Endothelial cell of umbilical vein (primary cell): ENCODE results near the gene MEIOSIN. TPM values are rescaled to one million over a fixed set of nuclear protein-coding genes. Genes with fewer than 3 reads are reported as not detected.

Source experiments
- BruUV-seq: library from RNA; stranded (reverse); fragments of 400-500 nt; replicated peaks from 2 replicates; lab custom pipeline; 2021; lab: Mats Ljungman, UMichigan
- CTCF ChIA-PET: fragments of 300-600, 350-600 bp; sonication (Branson Sonifier 250); formaldehyde crosslinking; loops from one replicate; lab custom pipeline; 2021; ENCODE audit warnings: antibody characterized with exemption, inconsistent platforms; lab: Charles Lee
- POLR2A ChIA-PET: fragments of 300-600, 350-600 bp; sonication (Branson Sonifier 250); formaldehyde crosslinking; loops from one replicate; lab custom pipeline; 2021; ENCODE audit warnings: antibody characterized with exemption, inconsistent platforms; lab: Charles Lee
- DNase-seq: peaks from one replicate; pipeline ENCODE4 v3.0.0-alpha.2; 2011; ENCODE audit warnings: low read depth, low spot score
- FAIRE-seq: peaks from 2 replicates; lab custom pipeline; 2011; peaks lifted over from hg19 to GRCh38; lab: Jason Lieb, UNC
- H2AFZ ChIP-seq: 2 replicates; pipeline ENCODE4 v1.6.0; 2012; ENCODE audit warnings: low read depth, low read length, control low read depth, inconsistent platforms
- H3K27ac ChIP-seq: 2 replicates; pipeline ENCODE4 v1.5.1; 2011; ENCODE audit warnings: low read depth, mild to moderate bottlenecking, control low read depth, low read length, moderate library complexity; ENCODE audit not compliant: insufficient read depth
- H3K27me3 ChIP-seq, 2 experiments: 2 replicates each; pipeline versions ENCODE4 v1.6.0 to v1.6.1; 2011; ENCODE audit warnings: low read length in 2 of 2, mixed read lengths in 1 of 2; ENCODE audit not compliant: control insufficient read depth in 2 of 2, insufficient read depth in 2 of 2
- H3K36me3 ChIP-seq, 2 experiments: 2 replicates in 1 of 2; 3 replicates in 1 of 2; pipeline ENCODE4 v1.5.1; 2011; ENCODE audit warnings: low read length in 2 of 2, mild to moderate bottlenecking in 1 of 2, moderate library complexity in 1 of 2; ENCODE audit not compliant: control insufficient read depth in 2 of 2, insufficient read depth in 2 of 2; ENCODE audit errors: extremely low read depth in 1 of 2
- H3K4me1 ChIP-seq: 3 replicates; pipeline ENCODE4 v1.5.1; 2011; ENCODE audit warnings: mild to moderate bottlenecking, low read length; ENCODE audit not compliant: control insufficient read depth, insufficient read depth; ENCODE audit errors: extremely low read depth
- H3K4me2 ChIP-seq: 2 replicates; pipeline ENCODE4 v1.6.1; 2011; ENCODE audit warnings: low read length, control low read depth, mixed read lengths; ENCODE audit not compliant: insufficient read depth
- H3K4me3 ChIP-seq, 3 experiments: fragments of 200-600 bp in 1 of 3; sonication (generic), shearing (Covaris generic) in 1 of 3; replicated peaks in 1 of 3; 2 replicates each; pipeline ENCODE4 v1.5.1; 2011 to 2016; ENCODE audit warnings: control low read depth in 3 of 3, low read length in 3 of 3, mild to moderate bottlenecking in 2 of 3, inconsistent platforms in 1 of 3, low read depth in 1 of 3, moderate library complexity in 1 of 3; ENCODE audit not compliant: insufficient read depth in 1 of 3
- H3K79me2 ChIP-seq: 2 replicates; pipeline ENCODE4 v1.6.0; 2012; ENCODE audit warnings: low read length, inconsistent platforms; ENCODE audit not compliant: control insufficient read depth, insufficient read depth
- H3K9ac ChIP-seq: replicated peaks from 2 replicates; pipeline ENCODE3; 2011; ENCODE audit warnings: low read length, control low read depth; ENCODE audit not compliant: insufficient read depth; ENCODE audit errors: extremely low read depth
- H3K9me1 ChIP-seq: replicated peaks from 3 replicates; pipeline ENCODE4 v1.6.0; 2011; ENCODE audit warnings: mild to moderate bottlenecking, low read length; ENCODE audit not compliant: control insufficient read depth, insufficient read depth; ENCODE audit errors: extremely low read depth
- H3K9me3 ChIP-seq: replicated peaks from 2 replicates; pipeline ENCODE4 v1.5.1; 2012; ENCODE audit warnings: low read length, inconsistent platforms; ENCODE audit not compliant: control insufficient read depth, insufficient read depth
- H4K20me1 ChIP-seq: replicated peaks from 2 replicates; pipeline ENCODE3; 2011; ENCODE audit warnings: mild to moderate bottlenecking, low read length; ENCODE audit not compliant: control insufficient read depth, insufficient read depth; ENCODE audit errors: extremely low read depth
- CTCF ChIP-seq, 2 donors: IDR thresholded peaks; 1 replicate in 1 of 2; 2 replicates in 1 of 2; pipeline ENCODE4 v1.5.1; 2011; ENCODE audit warnings: low read length in 2 of 2, mild to moderate bottlenecking in 2 of 2, moderate library complexity in 2 of 2, control low read depth in 1 of 2, inconsistent platforms in 1 of 2, low read depth in 1 of 2; ENCODE audit not compliant: insufficient read depth in 1 of 2; ENCODE audit errors: extremely low read depth in 1 of 2
- EZH2 ChIP-seq: IDR thresholded peaks from 2 replicates; pipeline ENCODE4 v1.6.1; 2012; ENCODE audit warnings: borderline replicate concordance, low read depth, mild to moderate bottlenecking, moderate library complexity, low read length, inconsistent platforms; ENCODE audit not compliant: severe bottlenecking
- FOS ChIP-seq: IDR thresholded peaks from 2 replicates; pipeline ENCODE4 v1.6.1; 2011; ENCODE audit warnings: mild to moderate bottlenecking, low read length, moderate library complexity, borderline replicate concordance; ENCODE audit not compliant: insufficient read depth
- GATA2 ChIP-seq: IDR thresholded peaks from 2 replicates; pipeline ENCODE4 v1.7.0; 2011; ENCODE audit warnings: low read depth, mild to moderate bottlenecking, moderate library complexity, mixed read lengths, low read length; ENCODE audit not compliant: insufficient read length, insufficient read depth
- JUN ChIP-seq: IDR thresholded peaks from 2 replicates; pipeline ENCODE4 v1.6.1; 2011; ENCODE audit warnings: borderline replicate concordance, low read depth; ENCODE audit not compliant: insufficient read length, insufficient read depth
- MAX ChIP-seq: IDR thresholded peaks from 2 replicates; pipeline ENCODE4 v1.6.1; 2011; ENCODE audit not compliant: insufficient read depth, insufficient read length
- MYC ChIP-seq: IDR thresholded peaks from one replicate; pipeline ENCODE4 v1.6.1; 2011; ENCODE audit warnings: mild to moderate bottlenecking, low read depth, low read length
- POLR2A ChIP-seq: IDR thresholded peaks from 2 replicates; pipeline ENCODE4 v1.6.1; 2012; ENCODE audit warnings: low read depth, mild to moderate bottlenecking, control low read depth, low read length
- POLR2AphosphoS5 ChIP-seq: IDR thresholded peaks from 2 replicates; pipeline ENCODE4 v1.6.1; 2012; ENCODE audit warnings: low read depth, mild to moderate bottlenecking, control low read depth, low read length, moderate library complexity; ENCODE audit not compliant: insufficient read depth
- dilution Hi-C: fragments of 300-500 bp; cut with MboI; formaldehyde crosslinking; loops from one replicate; pipeline ENCODE4 v1.15.0; 2019; ENCODE audit warnings: low sequenced_read_pairs; ENCODE audit not compliant: extremely low pct_ligation_motif_present
- intact Hi-C: fragments of 100-400 bp; cut with micrococcal nuclease; formaldehyde crosslinking; loops from one replicate; pipeline ENCODE4 v1.10.0; 2022
- polyA plus RNA-seq, 4 experiments: library from polyadenylated mRNA; depleted of rRNA in 3 of 4; stranded (reverse) in 3 of 4; unstranded in 1 of 4; fragments of >200 nt; gene quantifications; 2 replicates each; pipeline versions ENCODE4 v1.2.1 to v1.2.3, GENCODE V29; 2011 to 2012; ENCODE audit warnings: missing spikeins in 1 of 4
- total RNA-seq: library from RNA; stranded (reverse); gene quantifications from 2 replicates; pipeline ENCODE4 v1.2.3, GENCODE V29; 2021

Gene MEIOSIN
- total and polyA plus RNA-seq, 2 donors (not counting 3 experiments of a cell fraction or from before 2014, with no cell fraction given) = not detected

GRCh38 chr19:45794627-45795026 is 61.4 kb downstream of the MEIOSIN start:
- dilution Hi-C loops = no loop called here
- intact Hi-C loops = no loop called here
- CTCF ChIA-PET = interaction anchor here (0.9 to 4.4 kb wide), 3 partner anchors 12 to 25 kb away, joined by 4 to 17 read pairs (median 6); partner anchors contain the start of genes DMPK and SIX5
- Histone ChIP-seq H3K4me3 (no peak overlapping the region), H3K9me1 (no peaks in the 10 kb centered on the region), H3K4me1 (peaks cover 16% of the 10 kb centered on the region), H3K9ac (no peak overlapping the region), H3K9me3 (no peaks in the 10 kb centered on the region), H3K27ac (no peak overlapping the region), H3K79me2 (peaks cover 18% of the 10 kb centered on the region), H2AFZ (no peak overlapping the region), H3K36me3 (no peaks in the 10 kb centered on the region), H3K27me3 (no peaks in the 10 kb centered on the region), H3K4me2 (no peak overlapping the region), H4K20me1 (no peaks in the 10 kb centered on the region)
- no peak for DNase-seq
- no TSS peak for BruUV-seq
- no peak for FAIRE-seq
- TF ChIP-seq EZH2 (no peak), POLR2A (no peak), MAX (no peak), MYC (no peak), FOS (no peak), JUN (no peak), POLR2AphosphoS5 (no peak), GATA2 (no peak), CTCF (IDR thresholded peaks at IDR 0.05; ENCODE audit: extremely low read depth in 1 of 2, insufficient read depth in 1 of 2, low read depth in 1 of 2, low read length in 2 of 2) (no peak)
- POLR2A ChIA-PET = no interaction called here
